Activated CD8-positive, alpha-beta memory T cell treated with anti-CD3 and anti-CD28 coated beads, Interleukin-2, amount 50 U/mL, for 48 hours (primary cell): ENCODE measurements around the gene IL36RN.

Experiments used
- DNase-seq: peaks from one replicate; pipeline ENCODE4 v3.0.0-alpha.2; 2020

Gene IL36RN

DNA sequence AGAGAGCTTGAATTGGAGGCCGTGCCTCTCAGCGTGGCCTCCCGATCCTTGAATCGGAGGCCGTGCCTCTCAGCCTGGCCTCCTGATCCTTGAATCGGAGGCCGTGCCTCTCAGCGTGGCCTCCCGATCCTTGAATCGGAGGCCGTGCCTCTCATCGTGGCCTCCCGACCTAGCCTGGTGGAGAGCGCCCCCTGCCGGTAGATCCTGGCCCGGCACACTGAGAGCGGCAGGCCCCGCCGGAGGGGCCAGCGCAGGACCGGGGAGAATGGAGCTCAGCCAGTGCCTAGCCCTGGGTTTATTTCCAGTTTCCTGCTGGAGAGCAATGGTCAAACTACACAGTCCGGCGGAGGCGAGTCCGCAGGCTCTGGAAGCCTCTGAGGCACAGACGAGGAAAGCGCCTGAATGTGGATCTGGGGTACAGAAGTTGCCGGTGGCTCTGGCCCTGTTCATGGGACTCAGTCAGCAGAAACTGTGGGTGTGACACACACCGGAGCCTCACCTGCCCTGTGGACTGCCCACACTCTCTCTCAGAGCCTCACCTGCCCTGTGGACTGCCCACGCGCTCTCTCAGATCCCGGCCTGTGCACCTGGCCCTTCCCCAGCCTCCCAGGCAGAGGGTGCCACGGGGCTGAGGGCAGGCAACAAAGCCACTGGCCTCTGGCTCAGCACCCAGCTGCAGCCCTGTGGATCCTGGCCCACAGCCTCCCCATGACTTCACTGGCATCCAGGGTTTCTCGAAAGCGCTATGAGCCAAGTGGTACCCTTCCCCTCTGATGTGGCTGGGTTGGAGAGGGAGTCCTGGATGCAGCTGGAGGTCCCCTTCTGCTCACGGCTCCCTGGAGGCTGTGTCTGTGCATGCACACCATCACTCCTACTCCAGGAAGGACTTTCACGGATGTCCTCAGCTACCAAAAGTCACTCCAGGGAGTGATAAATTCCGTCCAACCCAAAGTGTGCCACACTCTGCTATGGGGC is 7.8 kb upstream of the IL36RN start:
- DNase-seq: no peak

DNA sequence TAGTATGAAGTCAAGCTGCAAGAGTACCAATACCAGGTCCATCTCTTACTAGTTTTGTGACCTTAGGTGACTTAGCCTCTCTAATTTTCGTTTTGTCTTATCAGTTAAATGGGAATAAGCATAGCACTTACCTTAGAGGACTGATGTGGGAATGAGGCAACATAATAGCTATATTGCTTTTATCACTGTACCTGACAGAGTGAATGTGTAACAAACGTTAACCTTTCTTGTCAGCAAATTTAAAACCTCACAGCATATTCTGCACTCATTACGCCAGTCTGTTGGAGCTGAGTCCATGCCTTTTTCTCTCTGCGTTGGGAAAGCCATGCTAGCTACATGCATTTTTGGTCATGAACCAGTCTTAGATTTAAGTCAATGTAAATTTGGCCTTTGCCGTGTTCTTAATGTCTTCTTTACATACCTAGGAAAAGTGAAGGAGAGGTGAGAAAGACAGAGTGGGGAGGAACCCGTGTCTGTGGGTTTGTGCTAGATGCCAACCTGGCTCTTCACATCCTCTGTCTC is 6.5 kb upstream of the IL36RN start, which contains the start of gene IL36B:
Gene IL36B (minus strand): TSS at position 472 of the 522 bp plus-strand sequence.
- DNase-seq: no peak

DNA sequence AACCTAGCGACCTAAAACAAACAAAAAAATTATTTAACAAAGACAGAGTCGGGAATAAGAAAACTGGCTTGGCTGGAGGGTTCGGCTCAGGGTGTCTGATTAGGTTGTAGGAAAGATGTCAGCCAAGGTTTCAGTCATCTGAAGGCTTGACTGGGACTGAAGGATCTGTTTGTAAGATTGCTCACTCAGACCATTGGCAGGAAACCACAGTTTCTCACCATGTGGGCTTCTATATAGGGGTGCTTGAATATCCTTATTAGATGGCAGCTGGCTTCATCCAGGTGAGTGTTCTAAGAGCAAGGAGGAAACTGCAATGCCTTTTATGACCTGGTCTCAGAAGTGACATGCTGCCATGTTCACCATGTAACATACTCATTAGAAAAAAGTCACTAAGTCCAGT is 5.3 kb upstream of the IL36RN start:
- no peak for DNase-seq

DNA sequence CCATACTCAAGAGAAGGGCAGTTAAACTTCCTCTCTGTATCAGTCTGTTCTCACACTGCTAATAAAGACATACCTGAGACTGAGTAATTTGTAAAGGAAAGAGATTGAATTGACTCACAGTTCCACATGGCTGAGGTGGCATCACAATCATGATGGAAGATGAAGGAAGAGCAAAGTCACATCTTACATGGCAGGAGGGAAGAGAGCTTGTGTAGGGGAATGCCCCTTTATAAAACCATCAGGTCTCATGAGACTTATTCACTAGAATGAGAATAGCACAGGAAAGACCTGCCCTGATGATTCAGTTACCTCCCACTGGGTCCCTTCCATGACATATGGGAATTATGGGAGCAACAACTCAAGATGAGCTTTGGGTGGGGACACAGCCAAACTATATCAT is 4.9 kb upstream of the IL36RN start:
- DNase-seq: no peak

DNA sequence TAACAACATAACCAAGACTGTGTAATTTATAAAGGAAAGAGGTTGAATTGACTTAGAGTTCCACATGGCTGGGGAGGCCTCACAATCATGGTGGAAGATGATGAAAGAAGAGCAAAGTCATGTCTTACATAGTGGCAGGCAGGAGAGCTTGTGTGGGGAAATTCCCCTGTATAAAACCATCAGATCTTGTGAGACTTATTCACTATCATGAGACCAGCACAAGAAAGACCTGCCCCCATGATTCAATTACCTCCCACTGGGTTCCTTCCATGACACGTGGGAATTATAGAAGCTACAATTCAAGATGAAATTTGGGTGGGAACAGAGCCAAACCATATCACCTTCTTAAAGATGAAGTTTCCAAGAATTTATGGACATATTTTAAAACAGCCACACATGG is 2.5 kb upstream of the IL36RN start:
- no peak for DNase-seq

DNA sequence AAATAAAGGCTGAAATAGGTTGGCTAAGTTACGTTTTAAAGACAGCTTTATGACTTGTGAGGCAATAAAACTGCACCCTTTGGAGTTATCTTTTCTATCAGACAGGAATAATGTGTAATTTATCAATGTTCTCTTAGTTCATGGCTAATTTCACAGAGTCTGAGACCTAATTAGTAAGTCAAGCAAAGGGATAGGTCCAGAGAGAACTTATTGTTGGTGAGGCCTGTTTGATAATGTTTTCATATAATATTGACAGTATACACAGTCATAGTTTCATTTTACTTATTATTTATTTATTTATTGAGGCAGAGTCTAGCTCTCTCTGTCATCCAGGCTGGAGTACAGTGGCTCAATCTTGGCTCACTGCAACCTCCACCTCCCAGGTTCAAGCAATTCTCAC is 1.9 kb upstream of the IL36RN start:
- DNase-seq: no peak

DNA sequence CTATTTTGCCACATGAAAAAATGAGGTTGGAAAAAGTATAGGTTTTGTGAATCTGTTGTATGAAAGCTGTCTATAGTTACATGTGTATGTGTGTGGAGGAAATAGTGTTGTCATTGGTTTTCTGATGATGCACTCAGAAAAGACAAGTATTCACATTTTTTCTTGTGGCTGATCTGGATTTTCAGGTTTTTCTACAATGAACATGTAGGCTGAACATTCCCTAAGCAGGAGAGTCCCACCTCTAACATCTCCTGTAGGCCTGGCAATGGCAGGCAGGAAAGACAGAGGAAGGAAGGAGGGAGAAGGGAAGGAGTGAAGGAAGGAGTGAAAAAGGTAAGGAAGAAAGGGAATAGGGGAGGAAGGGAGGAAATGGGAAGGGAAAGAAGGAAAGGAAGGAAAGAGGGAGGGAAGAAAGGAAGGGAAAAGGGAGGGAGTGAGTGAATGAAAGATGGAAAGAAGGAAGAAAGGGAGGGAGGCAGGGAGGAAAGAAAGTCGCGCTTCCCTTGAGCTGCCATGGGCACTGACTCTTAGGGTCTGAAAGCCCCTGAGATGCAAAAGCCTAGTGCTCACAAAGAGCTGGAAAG is 495 bp upstream of the IL36RN start:
- no peak for DNase-seq

DNA sequence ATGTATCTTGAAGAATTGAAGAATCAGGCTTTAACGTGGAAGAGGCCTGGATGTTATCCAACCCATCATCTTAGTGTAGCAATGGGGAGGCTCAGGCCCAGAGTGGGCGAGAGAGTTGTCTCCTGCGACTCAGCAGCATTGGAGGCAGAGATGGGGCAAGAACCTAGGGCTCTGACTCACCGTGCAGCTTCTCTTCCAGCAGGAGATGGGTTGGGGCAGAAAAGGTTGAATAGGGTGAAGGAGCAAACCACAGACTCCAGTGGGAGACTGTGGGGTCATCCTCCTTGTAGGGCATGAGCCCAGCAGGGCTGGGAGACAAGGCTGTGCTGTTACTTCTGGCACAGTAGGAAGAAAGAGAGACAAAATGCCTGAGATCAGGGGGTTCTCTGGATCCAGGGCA is 1.4 kb downstream of the IL36RN start:
- no peak for DNase-seq

DNA sequence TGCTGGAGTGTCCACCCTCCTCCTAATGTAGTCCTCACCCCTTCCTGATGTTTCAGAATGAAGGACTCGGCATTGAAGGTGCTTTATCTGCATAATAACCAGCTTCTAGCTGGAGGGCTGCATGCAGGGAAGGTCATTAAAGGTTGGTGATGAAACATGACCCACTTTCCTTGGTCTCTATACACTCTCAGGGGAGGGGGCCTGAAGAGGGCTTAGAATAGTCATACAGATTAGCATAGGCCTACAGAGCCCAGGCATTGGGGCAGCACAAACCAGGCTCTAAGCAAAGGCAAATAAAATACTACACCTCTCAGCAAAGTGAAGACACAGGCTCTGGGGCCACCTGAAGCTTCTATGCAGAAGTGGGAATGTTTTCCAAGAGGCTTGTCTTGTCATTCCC is 1.8 kb downstream of the IL36RN start:
- DNase-seq: no peak

DNA sequence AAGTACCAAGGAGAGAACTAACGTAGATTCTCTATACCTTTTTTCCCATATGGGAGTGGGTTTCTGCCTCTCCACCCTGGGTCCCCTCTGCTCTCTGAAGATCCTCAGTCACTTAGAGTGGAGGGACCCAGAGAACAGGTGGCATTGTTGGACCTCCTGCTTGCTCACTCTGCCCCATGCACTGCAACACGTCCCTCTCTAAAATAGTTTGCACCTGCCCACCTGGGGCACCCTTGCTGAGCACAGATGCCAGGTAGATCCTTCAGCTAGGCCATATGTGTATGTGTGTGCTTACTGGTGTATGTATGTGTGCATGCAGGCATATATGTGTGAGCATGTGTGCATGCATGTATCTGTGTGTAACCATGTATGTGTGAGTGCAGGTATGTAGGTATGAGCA is 2.2 kb downstream of the IL36RN start:
- DNase-seq: no peak

DNA sequence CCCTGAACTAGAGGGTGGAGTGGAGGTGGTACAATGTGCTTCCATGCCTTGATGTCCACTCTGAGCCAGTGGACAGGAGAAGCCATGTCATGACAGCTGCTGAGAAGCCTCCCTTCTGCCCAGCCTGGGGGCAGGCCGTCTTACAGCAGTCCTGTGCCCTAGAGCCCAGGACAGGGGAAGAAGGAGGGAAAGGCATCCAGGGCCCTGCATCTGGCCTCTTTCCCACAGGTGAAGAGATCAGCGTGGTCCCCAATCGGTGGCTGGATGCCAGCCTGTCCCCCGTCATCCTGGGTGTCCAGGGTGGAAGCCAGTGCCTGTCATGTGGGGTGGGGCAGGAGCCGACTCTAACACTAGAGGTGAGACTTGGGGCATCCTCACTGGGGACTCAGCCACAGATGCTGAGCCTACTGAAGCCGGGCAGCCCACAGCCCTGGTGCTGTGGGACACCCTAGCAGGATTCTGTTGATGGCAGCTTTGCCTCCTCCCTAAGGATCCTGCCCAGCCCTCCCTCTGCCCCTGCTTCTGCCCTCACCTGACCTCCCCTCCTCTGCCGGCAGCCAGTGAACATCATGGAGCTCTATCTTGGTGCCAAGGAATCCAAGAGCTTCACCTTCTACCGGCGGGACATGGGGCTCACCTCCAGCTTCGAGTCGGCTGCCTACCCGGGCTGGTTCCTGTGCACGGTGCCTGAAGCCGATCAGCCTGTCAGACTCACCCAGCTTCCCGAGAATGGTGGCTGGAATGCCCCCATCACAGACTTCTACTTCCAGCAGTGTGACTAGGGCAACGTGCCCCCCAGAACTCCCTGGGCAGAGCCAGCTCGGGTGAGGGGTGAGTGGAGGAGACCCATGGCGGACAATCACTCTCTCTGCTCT is 3.1 kb downstream of the IL36RN start:
- no peak for DNase-seq

DNA sequence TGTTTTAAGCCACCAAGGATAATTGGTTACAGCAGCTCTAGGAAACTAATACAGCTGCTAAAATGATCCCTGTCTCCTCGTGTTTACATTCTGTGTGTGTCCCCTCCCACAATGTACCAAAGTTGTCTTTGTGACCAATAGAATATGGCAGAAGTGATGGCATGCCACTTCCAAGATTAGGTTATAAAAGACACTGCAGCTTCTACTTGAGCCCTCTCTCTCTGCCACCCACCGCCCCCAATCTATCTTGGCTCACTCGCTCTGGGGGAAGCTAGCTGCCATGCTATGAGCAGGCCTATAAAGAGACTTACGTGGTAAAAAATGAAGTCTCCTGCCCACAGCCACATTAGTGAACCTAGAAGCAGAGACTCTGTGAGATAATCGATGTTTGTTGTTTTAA is 5.3 kb downstream of the IL36RN start:
- DNase-seq: no peak

DNA sequence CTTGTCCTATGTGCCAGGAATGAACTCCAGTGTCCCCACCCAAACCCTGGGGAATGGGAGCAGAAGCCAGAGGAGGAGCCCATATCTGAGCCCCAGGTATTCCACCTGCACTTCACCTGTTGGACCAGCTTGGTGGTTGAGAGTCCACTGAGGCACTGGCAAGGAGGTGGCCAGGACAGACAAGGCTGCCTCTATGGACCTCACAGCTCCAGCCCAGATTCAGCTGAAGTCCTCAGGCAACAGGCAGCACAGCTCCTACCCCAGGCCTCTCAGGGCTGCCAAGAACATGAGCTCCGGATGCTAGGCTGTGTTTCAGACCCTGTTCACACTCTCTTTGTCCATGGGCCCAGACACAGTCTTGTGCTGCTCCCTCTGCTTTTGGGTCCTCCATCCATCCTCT is 5.9 kb downstream of the IL36RN start:
- DNase-seq: no peak

DNA sequence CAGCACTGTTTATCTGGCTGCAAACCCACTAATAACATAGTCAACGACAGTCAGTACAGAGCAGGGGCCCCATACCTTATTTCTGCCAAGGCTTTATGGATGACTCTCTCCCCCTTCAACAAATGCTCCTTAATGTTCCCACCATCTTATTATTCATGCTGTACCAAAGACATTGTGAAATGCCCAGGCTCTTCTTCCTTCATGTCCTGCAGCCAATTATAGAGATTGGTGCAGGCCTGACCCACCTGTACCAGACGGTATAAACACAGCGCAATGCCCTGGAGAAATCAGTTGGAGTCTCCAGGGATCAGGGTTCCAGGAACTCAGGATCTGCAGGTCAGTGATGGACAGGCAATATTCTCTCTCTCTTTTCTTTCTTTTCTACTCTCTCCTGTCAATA is 8.7 kb downstream of the IL36RN start, which contains the start of gene IL1F10:
Gene IL1F10 (plus strand): TSS at position 290 of the 400 bp plus-strand sequence. CDS start 4,769 bp downstream, outside the sequence.
- DNase-seq: no peak

DNA sequence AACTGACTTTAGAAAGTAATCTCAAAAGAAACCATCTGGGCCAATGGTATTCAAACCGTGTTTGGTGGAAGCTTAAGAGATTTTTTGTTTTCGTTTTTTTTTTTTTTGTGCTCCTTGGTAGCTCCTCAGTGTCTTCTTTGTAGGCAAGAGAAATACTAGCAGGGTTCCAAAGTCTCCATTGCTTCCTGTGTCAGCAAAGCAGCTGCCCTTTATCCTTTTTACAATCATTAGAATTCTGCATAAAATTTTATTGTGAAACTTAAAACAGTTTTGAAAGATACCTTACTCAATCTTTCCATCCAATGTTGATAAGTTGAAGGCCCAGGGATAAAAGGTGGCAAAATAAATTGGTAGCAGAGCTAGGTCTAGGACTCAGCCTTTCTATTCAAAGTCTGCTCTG is 9.3 kb downstream of the IL36RN start:
- DNase-seq: no peak

DNA sequence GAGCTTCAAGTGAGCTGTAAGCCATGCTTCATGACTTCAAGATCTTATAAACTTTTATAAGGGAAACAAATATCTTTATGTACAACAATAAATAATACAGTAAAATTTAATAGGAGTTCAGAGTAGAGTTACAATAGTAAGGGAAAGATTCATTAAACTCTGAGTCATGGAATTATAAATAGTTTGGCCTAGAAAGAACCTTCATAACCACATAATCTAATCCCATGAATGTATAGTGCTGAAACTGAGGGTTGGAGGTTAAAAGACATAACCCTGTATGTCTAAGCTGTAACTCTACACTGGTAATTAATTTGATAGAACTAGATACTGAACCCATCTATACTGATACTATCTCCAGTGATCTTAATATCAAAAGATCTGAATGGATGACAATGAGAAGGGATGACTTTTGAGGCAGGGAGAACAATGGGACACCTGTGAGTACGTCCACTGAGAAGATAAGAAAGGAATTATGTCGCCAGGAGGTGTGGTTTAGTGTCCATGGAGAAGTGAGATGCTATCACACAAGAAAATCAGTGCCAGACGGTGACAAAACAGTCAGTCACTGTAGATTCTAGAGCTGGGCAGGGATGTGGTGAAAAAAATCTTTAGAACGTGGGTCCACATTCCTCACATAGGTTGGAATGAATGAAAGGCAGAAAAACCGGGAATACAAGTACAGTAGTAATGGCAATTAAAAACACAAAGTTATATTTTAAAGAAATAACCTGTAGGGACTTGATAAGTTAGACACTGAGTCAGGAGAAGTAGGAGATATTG is 9.9 kb downstream of the IL36RN start:
- DNase-seq: no peak

DNA sequence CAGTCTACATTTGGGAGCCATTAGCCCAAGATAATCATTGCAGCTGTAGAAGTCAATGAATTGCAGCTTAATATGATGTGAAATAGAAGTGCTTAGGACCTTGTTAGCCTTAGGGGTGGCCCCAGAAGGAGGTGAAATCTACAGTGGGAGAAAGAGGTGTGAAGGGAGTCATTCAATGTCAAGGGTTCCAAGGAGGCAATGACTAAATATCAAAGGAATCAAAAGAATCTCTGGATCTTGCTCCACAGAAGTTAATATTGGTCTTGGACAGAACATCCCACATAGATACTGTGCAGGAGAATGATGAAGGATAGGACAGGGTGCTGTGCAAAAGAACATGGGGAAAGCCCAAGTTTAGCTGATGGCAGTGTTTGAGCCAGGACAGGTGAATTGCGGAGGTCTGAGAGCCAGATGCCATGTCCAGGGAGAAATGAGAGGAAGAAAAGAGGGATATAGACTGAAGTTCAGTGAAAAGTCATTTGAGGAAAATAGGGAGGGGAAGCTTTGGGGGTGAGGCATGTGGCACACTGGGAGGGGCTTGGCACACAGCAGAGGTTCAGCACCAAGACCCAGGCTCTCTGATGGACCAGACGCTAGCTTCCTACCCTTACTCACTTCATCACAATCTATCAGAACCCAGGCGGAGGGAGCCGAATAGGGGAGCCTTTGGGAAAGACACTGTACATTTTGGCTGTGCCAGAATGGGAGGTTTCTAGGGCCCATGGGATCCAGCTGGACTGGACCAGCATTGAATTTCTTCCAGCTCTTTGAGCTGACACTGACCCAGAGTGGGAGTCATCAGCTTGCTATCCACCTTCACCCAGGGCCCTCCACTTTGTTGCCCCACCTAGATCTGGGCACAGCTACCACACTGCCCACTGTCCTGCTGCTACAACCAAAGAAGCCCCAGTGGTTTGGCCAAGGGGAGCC is 10.9 kb downstream of the IL36RN start:
- DNase-seq: no peak

DNA sequence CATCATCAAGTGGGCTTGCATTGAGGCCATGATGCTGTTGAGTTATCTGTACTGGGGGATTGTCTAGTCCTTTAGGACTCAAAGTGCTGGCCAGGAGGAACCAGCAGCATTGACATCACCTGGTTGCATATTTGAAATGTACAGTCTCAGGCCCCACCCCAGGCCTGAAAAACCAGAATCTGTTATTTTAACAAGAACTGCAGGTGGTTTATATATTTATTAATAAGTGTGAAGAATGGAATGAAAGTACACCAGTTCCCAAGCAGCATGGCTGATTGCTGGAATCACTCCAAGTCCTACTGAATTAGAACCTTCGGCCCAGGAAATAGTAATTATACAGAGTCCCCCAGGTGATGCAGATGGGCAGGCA is 11.6 kb downstream of the IL36RN start:
- no peak for DNase-seq

DNA sequence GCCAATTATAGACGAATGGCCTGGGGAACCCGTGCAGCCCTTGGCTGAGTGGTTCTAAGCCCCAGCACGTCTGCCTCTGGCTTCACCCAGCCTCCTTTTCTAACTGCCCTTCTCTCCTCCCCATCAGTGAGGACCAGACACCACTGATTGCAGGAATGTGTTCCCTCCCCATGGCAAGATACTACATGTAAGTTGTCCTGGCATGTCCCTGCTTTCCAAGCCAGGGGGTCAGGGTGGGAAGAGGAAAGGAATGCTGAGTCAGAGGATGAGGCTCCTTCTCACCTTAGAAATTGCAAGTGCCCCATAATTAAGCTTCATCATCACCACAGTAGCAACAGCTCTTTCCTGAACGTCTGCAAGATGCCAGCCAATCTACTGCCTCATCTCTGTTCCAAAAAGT is 13.6 kb downstream of the IL36RN start:
- no peak for DNase-seq

DNA sequence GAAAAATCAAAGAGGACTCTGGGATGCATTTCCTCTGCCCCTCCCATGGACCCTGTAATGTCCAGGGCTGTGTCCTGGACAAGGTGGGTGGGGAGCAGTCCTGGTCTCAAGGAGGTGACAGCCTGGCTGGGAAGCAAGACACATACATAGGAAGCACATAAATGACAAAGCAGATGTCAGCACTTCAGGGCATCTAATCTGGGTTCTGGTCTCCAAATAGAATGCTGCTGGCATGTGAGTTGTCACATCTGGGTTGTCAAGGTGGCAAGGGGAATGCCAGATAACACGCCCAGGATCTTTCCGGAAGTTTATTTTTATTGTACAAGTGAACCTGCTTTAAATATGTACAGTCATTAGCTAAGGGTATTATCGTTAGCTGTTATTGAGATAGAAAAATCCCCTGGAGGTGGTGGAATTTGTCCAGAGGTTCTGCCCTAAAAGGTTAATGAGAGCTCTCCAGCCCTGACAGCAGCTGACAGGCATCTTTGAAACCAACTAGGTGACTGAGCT is 14.4 kb downstream of the IL36RN start:
- no peak for DNase-seq

DNA sequence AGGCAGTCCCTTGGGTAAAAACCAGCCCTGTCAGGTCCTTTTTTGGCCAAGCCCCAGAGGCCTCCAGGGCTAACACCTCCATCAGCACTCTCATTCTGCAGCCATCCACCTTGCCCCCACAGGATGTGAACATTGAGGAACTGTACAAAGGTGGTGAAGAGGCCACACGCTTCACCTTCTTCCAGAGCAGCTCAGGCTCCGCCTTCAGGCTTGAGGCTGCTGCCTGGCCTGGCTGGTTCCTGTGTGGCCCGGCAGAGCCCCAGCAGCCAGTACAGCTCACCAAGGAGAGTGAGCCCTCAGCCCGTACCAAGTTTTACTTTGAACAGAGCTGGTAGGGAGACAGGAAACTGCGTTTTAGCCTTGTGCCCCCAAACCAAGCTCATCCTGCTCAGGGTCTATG is 16.0 kb downstream of the IL36RN start:
- no peak for DNase-seq
